ENCODE data around the gene DGKB.

GRCh38 chr7:14191686-14192098 is 710.9 kb downstream of the DGKB start:
- TF ChIP-seq CTCF (IDR thresholded peaks at IDR 0.05; ENCODE audit: low read length) (no peak), EZH2 (optimal IDR thresholded peaks at IDR 0.05; ENCODE audit: low read depth, low read length) (no peak)

Measured in MM.1S (cell line).